ENCODE results near the gene PLEKHO1.

Gene PLEKHO1

DNA sequence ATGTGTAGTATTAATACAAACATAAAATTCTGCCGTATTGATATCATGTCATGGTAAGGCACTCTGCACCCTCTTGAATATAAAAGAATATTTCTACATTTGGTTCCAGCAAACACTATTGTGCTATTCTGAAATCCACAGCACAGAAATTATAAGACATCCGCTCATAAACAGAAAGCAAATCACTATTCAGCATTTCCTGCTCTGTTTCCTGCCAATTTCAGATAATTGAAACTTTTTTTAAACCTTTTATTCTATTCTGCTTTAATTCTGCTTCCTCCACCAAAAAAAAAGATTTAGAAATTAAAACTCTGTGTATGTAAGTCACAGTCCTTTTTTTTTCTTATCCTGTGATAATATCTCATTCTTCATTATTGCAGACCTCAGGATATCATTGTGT, 39.6 kb upstream of the PLEKHO1 start:
- TF ChIP-seq NFIC (IDR thresholded peaks at IDR 0.05), result no peak
- TF ChIP-seq MAX (IDR thresholded peaks at IDR 0.05), result no peak
- TF ChIP-seq RAD21 (IDR thresholded peaks at IDR 0.05; ENCODE audit: low read depth), result no peak
- TF ChIP-seq EP300 (IDR thresholded peaks at IDR 0.05; ENCODE audit: borderline replicate concordance), result no peak
- no peak for TF ChIP-seq TEAD4 (IDR thresholded peaks at IDR 0.05)
- TF ChIP-seq EGR1 (IDR thresholded peaks at IDR 0.05), result no peak
- TF ChIP-seq TCF12 (IDR thresholded peaks at IDR 0.05; ENCODE audit: low read depth), result no peak
- no peak for TF ChIP-seq FOXM1 (IDR thresholded peaks at IDR 0.05; ENCODE audit: borderline replicate concordance, low read depth)
- no peak for TF ChIP-seq ZBTB7A (IDR thresholded peaks at IDR 0.05; ENCODE audit: low read depth)
- TF ChIP-seq, protein P1, sequence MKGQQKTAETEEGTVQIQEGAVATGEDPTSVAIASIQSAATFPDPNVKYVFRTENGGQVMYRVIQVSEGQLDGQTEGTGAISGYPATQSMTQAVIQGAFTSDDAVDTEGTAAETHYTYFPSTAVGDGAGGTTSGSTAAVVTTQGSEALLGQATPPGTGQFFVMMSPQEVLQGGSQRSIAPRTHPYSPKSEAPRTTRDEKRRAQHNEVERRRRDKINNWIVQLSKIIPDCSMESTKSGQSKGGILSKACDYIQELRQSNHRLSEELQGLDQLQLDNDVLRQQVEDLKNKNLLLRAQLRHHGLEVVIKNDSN (IDR thresholded peaks at IDR 0.05), result no peak
- no peak for TF ChIP-seq YY1 (IDR thresholded peaks at IDR 0.05; ENCODE audit: low read depth)
- TF ChIP-seq REST (IDR thresholded peaks at IDR 0.05; ENCODE audit: low read depth), result no peak
- no peak for TF ChIP-seq CREB1 (IDR thresholded peaks at IDR 0.05; ENCODE audit: low read depth)

DNA sequence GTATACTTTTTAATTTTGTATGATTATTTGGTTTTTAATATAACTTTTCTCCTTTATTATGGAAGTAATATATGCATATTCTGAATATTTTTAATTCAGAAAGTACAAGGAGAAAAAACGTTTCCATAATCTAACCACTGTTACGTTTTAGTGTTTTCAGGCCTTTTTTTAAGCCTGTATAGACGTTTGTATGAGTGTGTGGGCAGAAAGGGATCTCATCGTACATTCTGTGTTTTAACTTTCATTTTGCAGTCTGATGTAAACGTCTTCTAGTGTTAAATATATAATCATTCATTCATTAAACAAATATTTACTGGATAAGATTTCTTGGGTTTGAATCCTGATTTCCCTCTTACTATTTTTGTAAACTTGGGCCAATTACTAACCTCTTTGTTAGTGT, 38.0 kb upstream of the PLEKHO1 start:
- TF ChIP-seq NFIC (IDR thresholded peaks at IDR 0.05) (no peak), RAD21 (IDR thresholded peaks at IDR 0.05; ENCODE audit: low read depth) (no peak), CEBPB (IDR thresholded peaks at IDR 0.05) (no peak), TEAD4 (IDR thresholded peaks at IDR 0.05) (no peak), EP300 (IDR thresholded peaks at IDR 0.05; ENCODE audit: borderline replicate concordance) (no peak), EGR1 (IDR thresholded peaks at IDR 0.05) (no peak), REST (IDR thresholded peaks at IDR 0.05; ENCODE audit: low read depth) (no peak), MAX (IDR thresholded peaks at IDR 0.05) (no peak)

DNA sequence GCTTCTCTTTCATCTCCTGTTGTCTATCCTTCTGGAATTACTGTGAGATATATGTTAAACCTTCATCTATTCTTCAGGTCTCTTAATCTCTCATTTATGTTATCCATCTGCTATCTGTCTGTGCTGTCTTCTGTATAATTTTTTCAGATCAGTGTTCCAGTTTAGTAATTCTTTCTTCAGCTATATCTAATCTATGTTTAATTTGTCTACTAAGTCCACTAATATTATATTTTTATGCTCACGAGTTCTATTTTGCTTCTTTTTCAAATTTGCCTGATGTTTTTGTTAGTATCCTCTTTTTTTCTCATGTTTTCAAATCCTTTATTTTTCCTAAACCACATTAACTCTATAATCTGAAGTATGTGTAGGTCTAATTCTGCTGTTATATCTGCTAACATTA, 34.6 kb upstream of the PLEKHO1 start:
- no peak for TF ChIP-seq RAD21 (IDR thresholded peaks at IDR 0.05; ENCODE audit: low read depth)
- TF ChIP-seq TCF12 (IDR thresholded peaks at IDR 0.05; ENCODE audit: low read depth), result no peak
- TF ChIP-seq, protein P1 (IDR thresholded peaks at IDR 0.05), result no peak
- no peak for TF ChIP-seq TEAD4 (IDR thresholded peaks at IDR 0.05)
- TF ChIP-seq CEBPB (IDR thresholded peaks at IDR 0.05), result no peak
- TF ChIP-seq TAF1 (IDR thresholded peaks at IDR 0.05; ENCODE audit: low read depth), result no peak
- TF ChIP-seq FOXM1 (IDR thresholded peaks at IDR 0.05; ENCODE audit: borderline replicate concordance, low read depth), result no peak
- no peak for TF ChIP-seq REST (IDR thresholded peaks at IDR 0.05; ENCODE audit: low read depth)
- no peak for TF ChIP-seq EGR1 (IDR thresholded peaks at IDR 0.05)
- TF ChIP-seq MAX (IDR thresholded peaks at IDR 0.05), result no peak
- TF ChIP-seq CREB1 (IDR thresholded peaks at IDR 0.05; ENCODE audit: low read depth), result no peak
- no peak for TF ChIP-seq ZBTB7A (IDR thresholded peaks at IDR 0.05; ENCODE audit: low read depth)
- TF ChIP-seq NFIC (IDR thresholded peaks at IDR 0.05), result no peak
- no peak for TF ChIP-seq EP300 (IDR thresholded peaks at IDR 0.05; ENCODE audit: borderline replicate concordance)
- TF ChIP-seq YY1 (IDR thresholded peaks at IDR 0.05; ENCODE audit: low read depth), result no peak

GRCh38 chr1:150118716-150119115, 31.0 kb upstream of the PLEKHO1 start:
- TF ChIP-seq ZBTB7A (IDR thresholded peaks at IDR 0.05; ENCODE audit: low read depth) (no peak), NFIC (IDR thresholded peaks at IDR 0.05) (no peak), CREB1 (IDR thresholded peaks at IDR 0.05; ENCODE audit: low read depth) (no peak), EP300 (IDR thresholded peaks at IDR 0.05; ENCODE audit: borderline replicate concordance) (no peak), RAD21 (IDR thresholded peaks at IDR 0.05; ENCODE audit: low read depth) (no peak), FOXM1 (IDR thresholded peaks at IDR 0.05; ENCODE audit: borderline replicate concordance, low read depth) (no peak), REST (IDR thresholded peaks at IDR 0.05; ENCODE audit: low read depth) (no peak), MAX (IDR thresholded peaks at IDR 0.05) (no peak), TCF12 (IDR thresholded peaks at IDR 0.05; ENCODE audit: low read depth) (no peak), YY1 (IDR thresholded peaks at IDR 0.05; ENCODE audit: low read depth) (no peak), TAF1 (IDR thresholded peaks at IDR 0.05; ENCODE audit: low read depth) (no peak), CEBPB (IDR thresholded peaks at IDR 0.05) (no peak), TEAD4 (IDR thresholded peaks at IDR 0.05) (no peak)
- TF ChIP-seq, protein P1 (IDR thresholded peaks at IDR 0.05), result no peak
